NB4 (cell line): ENCODE results near the gene PIGM.

Experiments used
- POLR2A ChIP-seq: IDR thresholded peaks from 2 replicates; pipeline ENCODE4 v1.6.1; 2011; ENCODE audit warnings: mild to moderate bottlenecking; ENCODE audit not compliant: insufficient read length; ENCODE audit errors: extremely low read depth
- TF ChIP-seq, protein P1 (sequence below): IDR thresholded peaks from one replicate; pipeline ENCODE4 v1.5.1; 2012; ENCODE audit warnings: low read depth, low read length

DNA sequence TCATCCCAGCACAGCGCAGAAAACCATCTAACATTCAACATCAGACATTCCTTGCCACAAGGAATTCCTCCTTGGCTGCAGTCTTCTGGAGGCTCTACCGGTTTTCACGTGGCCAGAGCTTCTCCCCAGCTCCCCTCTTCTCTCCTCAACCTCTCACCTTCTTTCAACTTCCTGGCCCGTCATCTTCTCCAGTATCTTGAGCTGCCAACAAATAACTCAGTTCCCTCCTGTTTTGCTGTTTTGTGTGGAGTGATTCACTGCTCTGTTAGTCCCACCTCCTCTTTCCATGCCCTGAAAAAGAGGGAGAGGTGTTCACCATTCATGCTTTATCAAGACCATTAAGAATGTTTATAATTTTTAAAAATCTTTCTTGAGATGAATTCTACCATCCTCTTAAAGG, 32.6 kb downstream of the PIGM start:
- TF ChIP-seq, protein P1, sequence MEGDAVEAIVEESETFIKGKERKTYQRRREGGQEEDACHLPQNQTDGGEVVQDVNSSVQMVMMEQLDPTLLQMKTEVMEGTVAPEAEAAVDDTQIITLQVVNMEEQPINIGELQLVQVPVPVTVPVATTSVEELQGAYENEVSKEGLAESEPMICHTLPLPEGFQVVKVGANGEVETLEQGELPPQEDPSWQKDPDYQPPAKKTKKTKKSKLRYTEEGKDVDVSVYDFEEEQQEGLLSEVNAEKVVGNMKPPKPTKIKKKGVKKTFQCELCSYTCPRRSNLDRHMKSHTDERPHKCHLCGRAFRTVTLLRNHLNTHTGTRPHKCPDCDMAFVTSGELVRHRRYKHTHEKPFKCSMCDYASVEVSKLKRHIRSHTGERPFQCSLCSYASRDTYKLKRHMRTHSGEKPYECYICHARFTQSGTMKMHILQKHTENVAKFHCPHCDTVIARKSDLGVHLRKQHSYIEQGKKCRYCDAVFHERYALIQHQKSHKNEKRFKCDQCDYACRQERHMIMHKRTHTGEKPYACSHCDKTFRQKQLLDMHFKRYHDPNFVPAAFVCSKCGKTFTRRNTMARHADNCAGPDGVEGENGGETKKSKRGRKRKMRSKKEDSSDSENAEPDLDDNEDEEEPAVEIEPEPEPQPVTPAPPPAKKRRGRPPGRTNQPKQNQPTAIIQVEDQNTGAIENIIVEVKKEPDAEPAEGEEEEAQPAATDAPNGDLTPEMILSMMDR, result no peak
- TF ChIP-seq POLR2A, result no peak
